Liver (tissue), 9 donors: ENCODE results near the gene HOXD8. TPM values are rescaled to one million over a fixed set of nuclear protein-coding genes. Genes with fewer than 3 reads are reported as not detected.

Experiments
- DNase-seq: peaks from one replicate; pipeline ENCODE4 v3.0.0-alpha.2; 2017; ENCODE audit warnings: low spot score
- H3K27ac ChIP-seq, 2 donors: one replicate each; pipeline ENCODE4 v1.7.0; 2013; ENCODE audit warnings: inconsistent platforms in 2 of 2, low read length in 2 of 2, control low read depth in 1 of 2, low read depth in 1 of 2, mild to moderate bottlenecking in 1 of 2
- H3K27me3 ChIP-seq, 4 donors: one replicate each; pipeline versions ENCODE4 v1.6.1 to v1.7.0; 2013; ENCODE audit warnings: low read length in 3 of 4, inconsistent platforms in 1 of 4, mild to moderate bottlenecking in 1 of 4, moderate library complexity in 1 of 4; ENCODE audit not compliant: control insufficient read depth in 4 of 4, insufficient read depth in 4 of 4
- H3K36me3 ChIP-seq, 4 donors: one replicate each; pipeline versions ENCODE4 v1.6.1 to v1.7.0; 2013; ENCODE audit warnings: low read length in 3 of 4, mild to moderate bottlenecking in 3 of 4, low read depth in 1 of 4, moderate library complexity in 1 of 4; ENCODE audit not compliant: control insufficient read depth in 4 of 4, insufficient read depth in 3 of 4
- H3K4me1 ChIP-seq, 4 donors: one replicate each; pipeline versions ENCODE4 v1.6.1 to v1.7.0; 2013; ENCODE audit warnings: low read length in 3 of 4, mild to moderate bottlenecking in 3 of 4, moderate library complexity in 1 of 4; ENCODE audit not compliant: control insufficient read depth in 4 of 4, insufficient read depth in 4 of 4
- H3K4me3 ChIP-seq, 3 donors: one replicate each; pipeline versions ENCODE4 v1.6.1 to v1.7.0; 2013; ENCODE audit warnings: low read length in 3 of 3, control low read depth in 1 of 3, low read depth in 1 of 3, mild to moderate bottlenecking in 1 of 3
- H3K9ac ChIP-seq, 2 donors: one replicate each; pipeline ENCODE4 v1.7.0; 2013; ENCODE audit warnings: low read length in 2 of 2, mild to moderate bottlenecking in 2 of 2, moderate library complexity in 2 of 2, control low read depth in 1 of 2, low read depth in 1 of 2
- H3K9me3 ChIP-seq, 4 donors: one replicate each; pipeline versions ENCODE4 v1.6.1 to v1.7.0; 2013; ENCODE audit warnings: low read length in 3 of 4; ENCODE audit not compliant: control insufficient read depth in 4 of 4
- EGR1 ChIP-seq, 2 donors: IDR thresholded peaks; 2 replicates each; pipeline ENCODE4 v1.6.1; 2016 to 2018; ENCODE audit warnings: antibody characterized with exemption in 2 of 2, low read depth in 2 of 2
- FOXA1 ChIP-seq: IDR thresholded peaks from 2 replicates; pipeline ENCODE4 v1.6.1; 2016; ENCODE audit warnings: antibody characterized with exemption
- GABPA ChIP-seq, 2 donors: IDR thresholded peaks in 1 of 2; conservative IDR thresholded peaks in 1 of 2; 2 replicates each; pipeline ENCODE4 v1.6.1; 2016; ENCODE audit warnings: antibody characterized with exemption in 2 of 2, mild to moderate bottlenecking in 1 of 2, moderate library complexity in 1 of 2
- HNF4A ChIP-seq, 2 donors: conservative IDR thresholded peaks; 2 replicates each; pipeline ENCODE4 v1.6.1; 2016; ENCODE audit warnings: antibody characterized with exemption in 2 of 2, mild to moderate bottlenecking in 2 of 2
- HNF4G ChIP-seq: IDR thresholded peaks from 2 replicates; pipeline ENCODE4 v1.6.1; 2016; ENCODE audit warnings: antibody characterized with exemption
- JUND ChIP-seq, 2 donors: IDR thresholded peaks; 2 replicates each; pipeline ENCODE4 v1.6.1; 2016; ENCODE audit warnings: antibody characterized with exemption in 2 of 2
- NR2F2 ChIP-seq: IDR thresholded peaks from 2 replicates; pipeline ENCODE4 v1.6.1; 2016; ENCODE audit warnings: antibody characterized with exemption
- RXRA ChIP-seq, 2 donors: IDR thresholded peaks; 2 replicates each; pipeline ENCODE4 v1.6.1; 2017 to 2018; ENCODE audit warnings: antibody characterized with exemption in 2 of 2, mild to moderate bottlenecking in 1 of 2
- TAF1 ChIP-seq: conservative IDR thresholded peaks from 2 replicates; pipeline ENCODE4 v1.6.1; 2016; ENCODE audit warnings: antibody characterized with exemption, mild to moderate bottlenecking
- WGBS: extraction: QIAGEN DNeasy Blood & Tissue Kit; methylation state at CpG from one replicate; pipeline ENCODE4 v1.1.7; 2013; 5-methylcytosine and 5-hydroxymethylcytosine counted together
- polyA plus RNA-seq, 2 donors: library from polyadenylated mRNA; stranded (reverse) in 1 of 2; unstranded in 1 of 2; fragments of 200-250 nt in 1 of 2; fragments of >200 nt in 1 of 2; fragmentation: Nextera tagmentation in 1 of 2; extraction: Ambion mirVana in 1 of 2; gene quantifications; one replicate each; pipeline versions ENCODE4 v1.2.1 to v1.2.3, GENCODE V29; 2013 to 2015
- total RNA-seq, 2 donors: library from RNA; depleted of rRNA; stranded (reverse); fragments of >200 nt; gene quantifications; one replicate each; pipeline ENCODE4 v1.2.3, GENCODE V29; 2014
- TF ChIP-seq, protein P1 (sequence below): IDR thresholded peaks from 2 replicates; pipeline ENCODE4 v1.6.1; 2016; ENCODE audit warnings: antibody characterized with exemption
- TF ChIP-seq, protein P2 (sequence below): fragments of 150-350 bp; IDR thresholded peaks from 2 replicates; pipeline ENCODE4 v1.5.1; 2017; ENCODE audit warnings: improper control_type of control experiment, low read depth, low read length; ENCODE audit not compliant: missing input control
- TF ChIP-seq, protein P3 (sequence below): IDR thresholded peaks from 2 replicates; pipeline ENCODE4 v1.6.1; 2016; ENCODE audit warnings: antibody characterized with exemption
- donor health status: healthy.
- donor health status: healthy.
- donor health status: healthy.
- donor health status: healthy.
- donor health status: healthy.

The HOXD8 gene
- total and polyA plus RNA-seq, 4 donors: 0.06 to 0.19 (median 0.08) TPM; not detected in 1

DNA sequence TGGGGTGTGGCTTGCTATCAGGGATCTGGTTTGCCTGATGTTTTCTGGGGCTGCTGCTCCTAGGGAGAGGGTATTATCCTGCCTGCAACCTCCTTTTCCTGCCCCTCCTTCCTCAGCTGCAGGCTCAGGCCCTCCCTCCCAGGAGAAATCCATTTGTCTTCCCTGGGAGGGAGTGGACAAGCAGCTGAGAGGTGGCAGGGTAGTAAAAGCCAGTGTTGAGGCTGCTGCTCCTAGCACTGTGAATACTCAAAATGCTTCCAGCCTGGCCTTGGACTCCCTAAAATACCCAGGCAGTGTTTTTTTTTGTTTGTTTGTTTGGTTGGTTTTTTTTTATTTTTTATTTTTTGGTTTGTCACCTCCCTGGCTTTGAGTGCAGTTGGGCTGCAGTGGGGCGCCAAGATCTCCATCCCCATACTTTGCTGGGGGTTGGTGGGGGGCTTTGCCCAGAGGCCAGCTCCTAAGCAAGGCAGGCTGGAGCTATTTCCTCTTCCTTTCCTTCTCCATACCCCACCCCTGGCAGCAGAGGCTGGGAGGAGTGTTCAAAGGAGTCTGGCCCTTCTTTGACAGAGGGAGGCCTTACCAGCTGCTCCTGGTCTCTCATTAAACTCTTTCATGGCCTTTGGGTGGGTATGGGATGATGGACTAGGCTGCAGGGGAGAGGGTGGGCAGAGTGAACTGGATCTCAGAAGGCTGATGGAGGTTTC lies 41.2 kb downstream of the HOXD8 start:
- peaks cover 0 to 9% (median 5%) of the 10 kb centered on the region in 4 donors for H3K4me1 ChIP-seq
- H3K27me3 ChIP-seq: peaks cover 6 to 36% (median 17%) of the 10 kb centered on the region in 4 donors
- peaks cover 0 to 10% (median 0%) of the 10 kb centered on the region in 4 donors for H3K9me3 ChIP-seq
- H3K36me3 ChIP-seq: no peaks in the 10 kb centered on the region
- TF ChIP-seq NR2F2: no peak
- TF ChIP-seq, protein P1, sequence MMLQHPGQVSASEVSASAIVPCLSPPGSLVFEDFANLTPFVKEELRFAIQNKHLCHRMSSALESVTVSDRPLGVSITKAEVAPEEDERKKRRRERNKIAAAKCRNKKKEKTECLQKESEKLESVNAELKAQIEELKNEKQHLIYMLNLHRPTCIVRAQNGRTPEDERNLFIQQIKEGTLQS: no peak
- no peak for TF ChIP-seq HNF4G
- no peak for TF ChIP-seq GABPA (IDR thresholded peaks at IDR 0.05 in 1 of 2, conservative IDR thresholded peaks at IDR 0.05 in 1 of 2)
- TF ChIP-seq TAF1: no peak
- TF ChIP-seq EGR1 (IDR thresholded peaks at IDR 0.05; ENCODE audit: low read depth in 2 of 2): no peak
- TF ChIP-seq, protein P2, sequence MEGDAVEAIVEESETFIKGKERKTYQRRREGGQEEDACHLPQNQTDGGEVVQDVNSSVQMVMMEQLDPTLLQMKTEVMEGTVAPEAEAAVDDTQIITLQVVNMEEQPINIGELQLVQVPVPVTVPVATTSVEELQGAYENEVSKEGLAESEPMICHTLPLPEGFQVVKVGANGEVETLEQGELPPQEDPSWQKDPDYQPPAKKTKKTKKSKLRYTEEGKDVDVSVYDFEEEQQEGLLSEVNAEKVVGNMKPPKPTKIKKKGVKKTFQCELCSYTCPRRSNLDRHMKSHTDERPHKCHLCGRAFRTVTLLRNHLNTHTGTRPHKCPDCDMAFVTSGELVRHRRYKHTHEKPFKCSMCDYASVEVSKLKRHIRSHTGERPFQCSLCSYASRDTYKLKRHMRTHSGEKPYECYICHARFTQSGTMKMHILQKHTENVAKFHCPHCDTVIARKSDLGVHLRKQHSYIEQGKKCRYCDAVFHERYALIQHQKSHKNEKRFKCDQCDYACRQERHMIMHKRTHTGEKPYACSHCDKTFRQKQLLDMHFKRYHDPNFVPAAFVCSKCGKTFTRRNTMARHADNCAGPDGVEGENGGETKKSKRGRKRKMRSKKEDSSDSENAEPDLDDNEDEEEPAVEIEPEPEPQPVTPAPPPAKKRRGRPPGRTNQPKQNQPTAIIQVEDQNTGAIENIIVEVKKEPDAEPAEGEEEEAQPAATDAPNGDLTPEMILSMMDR: no peak
- no peak for TF ChIP-seq RXRA (IDR thresholded peaks at IDR 0.05)
- TF ChIP-seq HNF4A (conservative IDR thresholded peaks at IDR 0.05): no peak
- TF ChIP-seq, protein P3, sequence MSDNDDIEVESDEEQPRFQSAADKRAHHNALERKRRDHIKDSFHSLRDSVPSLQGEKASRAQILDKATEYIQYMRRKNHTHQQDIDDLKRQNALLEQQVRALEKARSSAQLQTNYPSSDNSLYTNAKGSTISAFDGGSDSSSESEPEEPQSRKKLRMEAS: no peak
- no peak overlapping the region for H3K27ac ChIP-seq
- H3K9ac ChIP-seq: no peak overlapping the region
- no peak overlapping the region for H3K4me3 ChIP-seq
- WGBS: 61% methylated on average over 1 of the region's 1 CpG
- DNase-seq: no peak

DNA sequence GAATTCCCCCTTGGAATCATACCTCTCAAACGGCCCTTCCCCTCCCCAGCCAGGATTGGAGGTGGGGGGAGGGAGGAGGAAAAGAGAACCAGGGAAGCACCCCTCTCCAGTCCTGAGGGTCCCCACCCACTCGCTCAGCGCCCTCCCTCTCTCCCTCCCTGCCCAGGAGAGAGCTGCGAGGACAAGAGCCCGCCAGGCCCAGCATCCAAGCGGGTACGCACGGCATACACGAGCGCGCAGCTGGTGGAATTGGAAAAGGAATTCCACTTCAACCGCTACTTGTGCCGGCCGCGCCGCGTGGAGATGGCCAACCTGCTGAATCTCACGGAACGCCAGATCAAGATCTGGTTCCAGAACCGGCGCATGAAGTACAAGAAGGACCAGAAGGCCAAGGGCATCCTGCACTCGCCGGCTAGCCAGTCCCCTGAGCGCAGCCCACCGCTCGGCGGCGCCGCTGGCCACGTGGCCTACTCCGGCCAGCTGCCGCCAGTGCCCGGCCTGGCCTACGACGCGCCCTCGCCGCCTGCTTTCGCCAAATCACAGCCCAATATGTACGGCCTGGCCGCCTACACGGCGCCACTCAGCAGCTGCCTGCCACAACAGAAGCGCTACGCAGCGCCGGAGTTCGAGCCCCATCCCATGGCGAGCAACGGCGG lies 42.0 kb downstream of the HOXD8 start:
- WGBS: 19% methylated on average over 51 of the region's 51 CpGs
- TF ChIP-seq RXRA (IDR thresholded peaks at IDR 0.05) (no peak), GABPA (IDR thresholded peaks at IDR 0.05 in 1 of 2, conservative IDR thresholded peaks at IDR 0.05 in 1 of 2) (no peak), FOXA1 (no peak), JUND (IDR thresholded peaks at IDR 0.05) (no peak)
- peaks cover 0 to 9% (median 5%) of the 10 kb centered on the region in 4 donors for H3K4me1 ChIP-seq
- no peak overlapping the region for H3K9ac ChIP-seq
- no peak for DNase-seq
- H3K36me3 ChIP-seq: no peaks in the 10 kb centered on the region
- no peak overlapping the region for H3K4me3 ChIP-seq
- H3K27me3 ChIP-seq: peaks cover 6 to 36% (median 16%) of the 10 kb centered on the region in 4 donors
- no peak overlapping the region for H3K27ac ChIP-seq
- H3K9me3 ChIP-seq: peaks cover 0 to 10% (median 0%) of the 10 kb centered on the region in 4 donors

DNA sequence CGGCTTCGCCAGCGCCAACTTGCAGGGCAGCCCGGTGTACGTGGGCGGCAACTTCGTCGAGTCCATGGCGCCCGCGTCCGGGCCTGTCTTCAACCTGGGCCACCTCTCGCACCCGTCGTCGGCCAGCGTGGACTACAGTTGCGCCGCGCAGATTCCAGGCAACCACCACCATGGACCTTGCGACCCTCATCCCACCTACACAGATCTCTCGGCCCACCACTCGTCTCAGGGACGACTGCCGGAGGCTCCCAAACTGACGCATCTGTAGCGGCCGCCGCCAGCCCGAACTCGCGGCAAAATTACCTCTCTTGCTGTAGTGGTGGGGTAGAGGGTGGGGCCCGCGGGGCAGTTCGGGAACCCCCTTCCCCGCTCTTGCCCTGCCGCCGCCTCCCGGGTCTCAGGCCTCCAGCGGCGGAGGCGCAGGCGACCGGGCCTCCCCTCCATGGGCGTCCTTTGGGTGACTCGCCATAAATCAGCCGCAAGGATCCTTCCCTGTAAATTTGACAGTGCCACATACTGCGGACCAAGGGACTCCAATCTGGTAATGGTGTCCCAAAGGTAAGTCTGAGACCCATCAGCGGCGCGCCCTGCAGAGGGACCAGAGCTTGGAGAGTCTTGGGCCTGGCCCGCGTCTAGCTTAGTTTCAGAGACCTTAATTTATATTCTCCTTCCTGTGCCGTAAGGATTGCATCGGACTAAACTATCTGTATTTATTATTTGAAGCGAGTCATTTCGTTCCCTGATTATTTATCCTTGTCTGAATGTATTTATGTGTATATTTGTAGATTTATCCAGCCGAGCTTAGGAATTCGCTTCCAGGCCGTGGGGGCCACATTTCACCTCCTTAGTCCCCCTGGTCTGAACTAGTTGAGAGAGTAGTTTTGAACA lies 42.7 kb downstream of the HOXD8 start:
- H3K27me3 ChIP-seq: peaks cover under 1 to 39% (median 17%) of the 10 kb centered on the region in 4 donors
- H3K36me3 ChIP-seq: no peaks in the 10 kb centered on the region
- H3K27ac ChIP-seq: no peak overlapping the region

More for the DNA sequence above, 42.7 kb downstream of the HOXD8 start:
- Histone ChIP-seq H3K4me3 (no peak overlapping the region), H3K4me1 (peaks cover 0 to 9% (median 5%) of the 10 kb centered on the region in 4 donors), H3K9ac (no peak overlapping the region), H3K9me3 (peaks cover 0 to 10% (median 0%) of the 10 kb centered on the region in 4 donors)
- WGBS: 15% methylated on average over 60 of the region's 60 CpGs
- DNase-seq: no peak
- no peak for TF ChIP-seq RXRA (IDR thresholded peaks at IDR 0.05)
- no peak for TF ChIP-seq FOXA1
- TF ChIP-seq, protein P3: no peak
- TF ChIP-seq, protein P2: no peak
